Astrocyte (in vitro differentiated cells and primary cell): Measurements from ENCODE around the gene GATB. TPM values are rescaled to one million over a fixed set of nuclear protein-coding genes. Genes with fewer than 3 reads are reported as not detected.

Experiments used
- DNase-seq: peaks from one replicate; pipeline ENCODE4 v3.0.0-alpha.2; 2010; ENCODE audit warnings: low read depth
- FAIRE-seq: peaks from 2 replicates; lab custom pipeline; 2011; peaks lifted over from hg19 to GRCh38; lab: Jason Lieb, UNC
- H2AFZ ChIP-seq: 2 replicates; pipeline ENCODE4 v1.6.0; 2012; ENCODE audit warnings: low read depth, low read length, inconsistent platforms
- H3K27ac ChIP-seq: 2 replicates; pipeline ENCODE4 v1.5.1; 2011; ENCODE audit warnings: low read depth, low read length, inconsistent platforms
- H3K27me3 ChIP-seq: 2 replicates; pipeline ENCODE4 v1.6.0; 2011; ENCODE audit warnings: low read length, inconsistent platforms; ENCODE audit not compliant: insufficient read depth
- H3K36me3 ChIP-seq: 2 replicates; pipeline ENCODE4 v1.5.1; 2011; ENCODE audit warnings: low read length, inconsistent platforms; ENCODE audit not compliant: insufficient read depth
- H3K4me1 ChIP-seq: 2 replicates; pipeline ENCODE4 v1.5.1; 2011; ENCODE audit warnings: low read length, inconsistent platforms; ENCODE audit not compliant: insufficient read depth
- H3K4me2 ChIP-seq: 2 replicates; pipeline ENCODE4 v1.6.0; 2012; ENCODE audit warnings: low read length, inconsistent platforms
- H3K4me3 ChIP-seq: 2 replicates; pipeline ENCODE4 v1.5.1; 2011; ENCODE audit warnings: low read depth, mild to moderate bottlenecking, low read length, inconsistent platforms; ENCODE audit not compliant: insufficient read depth
- H3K79me2 ChIP-seq: 2 replicates; pipeline ENCODE4 v1.6.0; 2012; ENCODE audit warnings: mild to moderate bottlenecking, low read length, inconsistent platforms; ENCODE audit not compliant: insufficient read depth
- H3K9ac ChIP-seq: 2 replicates; pipeline ENCODE4 v1.6.0; 2012; ENCODE audit warnings: mild to moderate bottlenecking, low read length, inconsistent platforms
- H3K9me3 ChIP-seq: 2 replicates; pipeline ENCODE4 v1.5.1; 2012; ENCODE audit warnings: low read depth, mild to moderate bottlenecking, low read length, inconsistent platforms; ENCODE audit not compliant: insufficient read depth
- H4K20me1 ChIP-seq: 2 replicates; pipeline ENCODE4 v1.6.0; 2012; ENCODE audit warnings: low read length, inconsistent platforms; ENCODE audit not compliant: insufficient read depth
- H3K27ac Mint-ChIP-seq: one replicate; pipeline ENCODE4 v1.8.0; 2021; ENCODE audit warnings: mild to moderate bottlenecking, mixed read lengths; ENCODE audit not compliant: unreplicated experiment
- H3K27me3 Mint-ChIP-seq: one replicate; pipeline ENCODE4 v1.8.0; 2021; ENCODE audit warnings: low read depth, mixed read lengths; ENCODE audit not compliant: unreplicated experiment
- H3K36me3 Mint-ChIP-seq: one replicate; pipeline ENCODE4 v1.8.0; 2021; ENCODE audit warnings: low read depth, mixed read lengths; ENCODE audit not compliant: unreplicated experiment
- H3K4me1 Mint-ChIP-seq: one replicate; pipeline ENCODE4 v1.8.0; 2021; ENCODE audit warnings: low read depth, mixed read lengths; ENCODE audit not compliant: unreplicated experiment
- H3K4me3 Mint-ChIP-seq: one replicate; pipeline ENCODE4 v1.8.0; 2021; ENCODE audit warnings: mild to moderate bottlenecking, moderate library complexity, mixed read lengths; ENCODE audit not compliant: unreplicated experiment
- H3K9me3 Mint-ChIP-seq: one replicate; pipeline ENCODE4 v1.8.0; 2021; ENCODE audit warnings: mild to moderate bottlenecking, mixed read lengths; ENCODE audit not compliant: unreplicated experiment
- EZH2 ChIP-seq: IDR thresholded peaks from 2 replicates; pipeline ENCODE4 v1.6.1; 2012; ENCODE audit warnings: mild to moderate bottlenecking, low read length, inconsistent platforms; ENCODE audit not compliant: insufficient read depth
- total RNA-seq: library from RNA; stranded (reverse); gene quantifications from 2 replicates; pipeline ENCODE4 v1.2.1, GENCODE V29; 2021
- TF ChIP-seq, protein P1 (sequence below): IDR thresholded peaks from 2 replicates; pipeline ENCODE4 v1.5.1; 2011; ENCODE audit warnings: low read depth, mild to moderate bottlenecking, inconsistent platforms, low read length, moderate library complexity; ENCODE audit not compliant: insufficient read depth

GATB gene
- total RNA-seq, 1 donor from 2014 or later = 20.8 TPM

DNA sequence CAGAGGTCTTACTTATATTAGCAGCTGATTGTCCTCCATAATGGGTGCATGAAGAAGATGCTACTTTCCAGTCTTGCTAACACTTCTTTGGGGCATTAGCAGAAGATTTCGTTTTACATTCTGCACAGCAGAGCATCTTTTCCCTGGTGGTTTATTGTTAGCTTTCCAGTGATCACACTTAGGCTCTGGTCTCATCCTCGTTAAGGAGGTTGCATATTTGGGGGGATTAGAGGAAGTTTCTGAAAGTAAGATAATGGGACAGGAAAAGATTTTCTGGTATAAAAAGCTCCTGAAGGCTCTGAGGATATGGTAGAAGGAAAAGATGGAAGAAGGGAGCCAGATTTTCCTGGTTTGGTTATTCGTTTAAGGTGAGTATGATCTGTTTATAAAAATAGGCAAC is 134.1 kb downstream of the GATB start:
- Mint-ChIP-seq H3K9me3 (no peaks in the 10 kb centered on the region), H3K27me3 (no peaks in the 10 kb centered on the region)

DNA sequence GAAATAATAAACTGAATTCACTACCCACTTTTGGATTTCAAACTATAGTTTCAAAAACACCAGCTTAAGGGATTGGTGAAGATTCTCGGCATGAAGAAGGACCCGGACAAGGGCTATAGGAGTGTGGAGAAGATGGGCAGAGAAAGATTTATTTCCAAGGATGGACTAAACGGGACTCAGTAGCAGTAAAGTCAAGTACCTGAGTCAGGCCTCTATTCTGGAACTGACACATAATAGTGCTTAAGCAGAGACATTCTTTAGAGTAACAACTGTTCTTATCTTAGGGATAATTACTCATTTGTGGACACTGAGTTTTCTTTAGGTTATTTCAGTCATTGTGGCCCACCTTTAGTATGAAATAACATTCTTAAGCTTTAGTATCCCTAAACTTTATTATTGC is 134.6 kb downstream of the GATB start:
- Histone ChIP-seq H3K36me3 (no peaks in the 10 kb centered on the region), H3K4me2 (no peak overlapping the region), H3K4me1 (no peaks in the 10 kb centered on the region), H3K4me3 (no peak overlapping the region), H3K9ac (no peak overlapping the region), H3K79me2 (no peaks in the 10 kb centered on the region), H2AFZ (no peak overlapping the region), H4K20me1 (no peaks in the 10 kb centered on the region), H3K27ac (no peak overlapping the region), H3K27me3 (no peaks in the 10 kb centered on the region), H3K9me3 (no peaks in the 10 kb centered on the region)
- Mint-ChIP-seq H3K27me3 (no peaks in the 10 kb centered on the region), H3K4me3 (no peak overlapping the region), H3K27ac (no peak overlapping the region), H3K9me3 (no peaks in the 10 kb centered on the region), H3K36me3 (no peaks in the 10 kb centered on the region), H3K4me1 (peaks cover 12% of the 10 kb centered on the region)
- TF ChIP-seq EZH2 = no peak
- TF ChIP-seq, protein P1, sequence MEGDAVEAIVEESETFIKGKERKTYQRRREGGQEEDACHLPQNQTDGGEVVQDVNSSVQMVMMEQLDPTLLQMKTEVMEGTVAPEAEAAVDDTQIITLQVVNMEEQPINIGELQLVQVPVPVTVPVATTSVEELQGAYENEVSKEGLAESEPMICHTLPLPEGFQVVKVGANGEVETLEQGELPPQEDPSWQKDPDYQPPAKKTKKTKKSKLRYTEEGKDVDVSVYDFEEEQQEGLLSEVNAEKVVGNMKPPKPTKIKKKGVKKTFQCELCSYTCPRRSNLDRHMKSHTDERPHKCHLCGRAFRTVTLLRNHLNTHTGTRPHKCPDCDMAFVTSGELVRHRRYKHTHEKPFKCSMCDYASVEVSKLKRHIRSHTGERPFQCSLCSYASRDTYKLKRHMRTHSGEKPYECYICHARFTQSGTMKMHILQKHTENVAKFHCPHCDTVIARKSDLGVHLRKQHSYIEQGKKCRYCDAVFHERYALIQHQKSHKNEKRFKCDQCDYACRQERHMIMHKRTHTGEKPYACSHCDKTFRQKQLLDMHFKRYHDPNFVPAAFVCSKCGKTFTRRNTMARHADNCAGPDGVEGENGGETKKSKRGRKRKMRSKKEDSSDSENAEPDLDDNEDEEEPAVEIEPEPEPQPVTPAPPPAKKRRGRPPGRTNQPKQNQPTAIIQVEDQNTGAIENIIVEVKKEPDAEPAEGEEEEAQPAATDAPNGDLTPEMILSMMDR = no peak
- DNase-seq (no peak), FAIRE-seq (no peak)

More for the DNA sequence above, 134.1 kb downstream of the GATB start:
- Histone ChIP-seq H3K27ac (no peak overlapping the region), H3K9ac (no peak overlapping the region), H3K4me1 (no peaks in the 10 kb centered on the region), H3K27me3 (no peaks in the 10 kb centered on the region), H2AFZ (no peak overlapping the region), H3K4me2 (no peak overlapping the region), H3K9me3 (no peaks in the 10 kb centered on the region), H3K79me2 (no peaks in the 10 kb centered on the region), H3K36me3 (no peaks in the 10 kb centered on the region), H3K4me3 (no peak overlapping the region), H4K20me1 (no peaks in the 10 kb centered on the region)
- DNase-seq = no peak
- TF ChIP-seq, protein P1 = no peak
- no peak for TF ChIP-seq EZH2
- no peak overlapping the region for H3K27ac Mint-ChIP-seq
- H3K4me1 Mint-ChIP-seq = peaks cover 12% of the 10 kb centered on the region
- H3K36me3 Mint-ChIP-seq = no peaks in the 10 kb centered on the region
- H3K4me3 Mint-ChIP-seq = no peak overlapping the region
- FAIRE-seq = no peak

DNA sequence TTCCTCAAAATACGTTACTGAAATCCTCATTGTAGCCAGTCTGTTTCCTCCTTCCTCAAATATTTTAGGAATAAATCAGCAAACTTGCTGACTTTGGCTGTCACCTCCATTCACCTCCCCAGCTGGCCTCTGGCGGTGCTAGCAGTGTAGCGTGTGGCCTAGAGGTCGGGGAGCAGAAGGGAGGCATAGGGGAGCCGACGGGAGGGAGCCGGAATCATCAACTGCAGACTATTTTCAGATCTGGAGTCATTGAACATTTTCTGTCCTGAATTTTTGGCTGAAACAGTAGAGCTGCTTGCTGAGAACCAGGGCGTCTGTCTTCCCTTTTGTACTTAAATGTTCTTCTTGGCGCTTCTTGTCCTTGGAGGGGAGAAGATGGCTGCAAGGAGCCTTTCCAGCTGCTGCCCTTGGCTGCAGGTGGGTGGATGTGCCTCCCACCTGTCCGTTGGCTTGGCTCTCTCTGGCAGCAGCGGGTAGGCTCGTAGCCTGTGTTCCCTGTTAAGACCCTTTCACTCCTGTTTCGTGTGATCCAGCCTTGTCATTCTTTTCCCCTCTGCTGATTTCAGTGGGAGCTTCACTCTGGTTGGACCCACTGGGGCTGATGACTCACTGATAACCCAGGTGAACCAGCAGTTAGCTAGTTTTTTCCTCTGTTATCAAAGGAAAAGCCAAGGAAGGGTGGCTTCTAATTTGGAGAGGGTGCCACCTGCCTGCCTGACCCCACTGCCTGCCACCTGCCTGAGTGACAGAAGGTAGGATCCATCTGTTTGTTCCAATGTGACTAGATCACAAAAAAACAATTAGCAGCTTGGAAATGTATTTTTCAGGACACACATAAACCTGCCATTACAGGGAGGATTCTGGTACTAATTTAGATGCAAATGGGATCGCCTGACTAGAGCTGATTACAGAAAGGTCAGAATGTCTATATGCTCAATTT is 135.9 kb downstream of the GATB start:
- H3K4me3 Mint-ChIP-seq = no peak overlapping the region
- Histone ChIP-seq H2AFZ (no peak overlapping the region), H3K36me3 (no peaks in the 10 kb centered on the region), H3K4me2 (no peak overlapping the region), H3K4me1 (no peaks in the 10 kb centered on the region), H3K9ac (no peak overlapping the region), H3K4me3 (no peak overlapping the region), H3K27me3 (no peaks in the 10 kb centered on the region), H4K20me1 (no peaks in the 10 kb centered on the region), H3K27ac (no peak overlapping the region), H3K9me3 (no peaks in the 10 kb centered on the region), H3K79me2 (no peaks in the 10 kb centered on the region)
- TF ChIP-seq EZH2 = no peak
- TF ChIP-seq, protein P1 = no peak
- no peak for DNase-seq
- FAIRE-seq = no peak
- peaks cover 12% of the 10 kb centered on the region for H3K4me1 Mint-ChIP-seq
- no peaks in the 10 kb centered on the region for H3K27me3 Mint-ChIP-seq
- no peak overlapping the region for H3K27ac Mint-ChIP-seq
- no peaks in the 10 kb centered on the region for H3K36me3 Mint-ChIP-seq
- H3K9me3 Mint-ChIP-seq = no peaks in the 10 kb centered on the region
